Measurements from ENCODE around the gene SLC6A8.
"Not testable (repeated sequence)": the region's sequence is repeated elsewhere in the genome, so short reads cannot be mapped to it uniquely, and the experiment has no call there.

Gene SLC6A8

DNA sequence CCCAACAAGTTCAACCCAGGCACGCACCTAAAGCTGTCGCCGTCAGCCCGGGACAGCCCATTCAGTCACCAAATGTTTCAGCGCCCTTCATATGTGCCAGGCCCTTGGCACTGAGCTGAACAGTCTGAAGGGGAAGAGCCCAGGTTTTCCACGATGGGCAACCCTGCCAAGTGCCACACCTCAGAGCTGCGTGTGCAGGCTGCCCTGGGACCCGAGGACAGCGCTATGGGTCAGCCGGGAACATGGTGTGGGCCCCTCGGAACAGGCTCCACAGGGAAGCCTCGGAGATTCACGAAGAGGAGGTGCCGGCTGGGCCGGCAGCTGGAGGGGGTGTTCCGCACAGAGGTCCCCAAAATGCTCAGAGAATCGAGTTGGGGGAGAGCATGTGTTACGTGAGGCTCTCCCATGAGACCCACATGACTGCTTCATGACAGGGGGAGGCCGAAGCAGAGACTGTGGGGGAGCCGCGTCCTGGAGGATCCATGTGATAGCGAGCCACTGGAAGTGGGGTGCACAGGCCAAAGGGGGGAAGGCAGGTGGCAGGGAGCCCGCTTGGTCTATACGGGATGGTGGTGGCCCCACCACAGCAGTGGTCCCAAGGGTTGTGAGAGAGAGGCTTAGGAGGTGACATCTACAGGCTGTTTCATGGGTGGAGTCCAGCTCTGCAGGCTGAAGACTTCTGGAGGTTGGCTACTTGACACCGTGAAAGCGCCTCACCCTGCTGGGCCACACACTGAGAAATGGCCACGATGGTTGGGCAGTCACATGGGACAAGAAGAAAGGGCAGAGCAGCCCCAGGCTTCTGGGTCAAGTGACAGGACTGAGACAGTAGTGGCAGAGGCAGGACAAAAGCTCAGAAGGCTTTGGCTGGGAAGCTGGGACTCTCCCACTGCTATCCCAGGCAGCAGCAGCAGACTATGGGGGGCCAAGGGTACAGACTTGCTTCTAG lies 22.3 kb downstream of the SLC6A8 start:
- no peak for DNase-seq

DNA sequence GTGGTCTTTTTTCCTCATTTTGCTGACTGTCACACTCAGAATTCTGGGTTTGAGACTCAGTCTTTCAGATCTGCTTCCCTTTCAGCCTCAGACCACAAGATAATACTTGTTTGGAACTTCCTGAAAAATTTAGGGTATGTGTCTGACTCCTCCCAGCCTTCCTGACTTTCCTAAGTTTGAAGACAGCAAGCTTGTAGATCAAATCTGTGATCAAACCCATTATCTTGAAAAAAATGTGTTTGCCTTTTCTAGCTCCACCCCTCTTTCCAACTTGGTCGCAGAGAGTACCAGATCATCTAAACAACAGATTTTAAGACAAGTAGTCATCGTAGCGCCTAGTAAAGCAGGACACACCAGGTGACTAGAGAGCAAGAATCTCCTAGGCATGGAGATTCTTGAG lies 26.5 kb downstream of the SLC6A8 start:
- DNase-seq, result no peak

GRCh38 chrX:153717445-153717844 lies 29.7 kb downstream of the SLC6A8 start:
- no peak for DNase-seq

GRCh38 chrX:153719238-153719637 lies 31.5 kb downstream of the SLC6A8 start:
- no peak for DNase-seq

GRCh38 chrX:153719701-153720100 lies 32.0 kb downstream of the SLC6A8 start:
- DNase-seq, result no peak

GRCh38 chrX:153722704-153723350 lies 35.1 kb downstream of the SLC6A8 start:
- no peak for DNase-seq

DNA sequence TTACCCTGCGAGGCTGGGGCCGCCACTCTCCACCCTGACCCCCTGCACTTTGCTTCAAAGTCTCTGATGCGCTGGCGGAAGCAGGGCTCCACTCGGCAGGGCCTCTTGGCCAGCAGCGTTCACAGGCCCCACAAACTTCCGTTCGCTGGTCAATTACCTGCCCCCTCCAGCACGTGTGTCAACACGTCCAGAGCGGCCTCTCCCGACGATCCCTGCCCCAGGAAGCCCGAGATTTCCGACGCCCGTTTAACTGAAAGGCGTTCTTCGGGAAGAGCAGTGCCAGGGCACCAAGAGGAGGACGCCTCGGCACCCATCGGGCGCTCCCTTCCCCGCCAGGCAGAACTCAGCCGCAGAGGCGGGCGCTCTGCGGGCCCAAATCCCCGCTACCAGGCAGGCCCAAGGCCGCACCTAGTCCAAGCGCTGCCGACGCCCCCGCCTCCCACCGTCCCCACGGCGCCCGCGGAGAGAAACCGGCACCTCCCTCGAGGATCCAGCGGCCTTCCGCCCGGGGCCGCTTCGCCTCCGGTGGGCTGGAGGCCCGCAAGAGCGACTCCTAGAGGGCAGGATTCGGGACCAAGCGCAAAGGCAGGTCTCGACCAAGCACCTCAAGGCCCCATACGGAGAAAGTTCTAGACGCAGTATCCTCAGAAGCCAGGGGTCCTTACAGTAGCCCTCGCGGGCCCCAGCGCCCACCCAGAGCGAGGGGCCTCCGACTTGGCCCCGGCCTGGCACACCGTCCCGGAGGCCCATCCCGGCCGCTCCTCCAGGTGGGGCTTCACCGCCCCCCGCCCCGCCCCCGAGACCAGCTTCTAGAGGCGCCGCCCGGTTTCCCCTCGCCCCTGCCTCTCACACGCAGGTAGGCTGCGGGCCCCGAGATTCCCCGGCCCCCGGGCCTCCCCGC lies 35.9 kb downstream of the SLC6A8 start:
- DNase-seq, result peak; percentile 75

- DNase-seq, result peak; percentile 92
Measured at GRCh38 chrX:153724252-153725038, 36.7 kb downstream of the SLC6A8 start, which contains the start of the genes ABCD1 and BCAP31. Gene ABCD1, plus strand, starts transcription at chrX:153724856. Its CDS starts 411 bp downstream, at chrX:153725267. Gene BCAP31, minus strand, starts transcription at chrX:153724387. Its CDS starts 1,143 bp downstream, at chrX:153723244.

- DNase-seq, result peak; percentile 29
Measured at GRCh38 chrX:153725039-153725831, 37.5 kb downstream of the SLC6A8 start.

DNA sequence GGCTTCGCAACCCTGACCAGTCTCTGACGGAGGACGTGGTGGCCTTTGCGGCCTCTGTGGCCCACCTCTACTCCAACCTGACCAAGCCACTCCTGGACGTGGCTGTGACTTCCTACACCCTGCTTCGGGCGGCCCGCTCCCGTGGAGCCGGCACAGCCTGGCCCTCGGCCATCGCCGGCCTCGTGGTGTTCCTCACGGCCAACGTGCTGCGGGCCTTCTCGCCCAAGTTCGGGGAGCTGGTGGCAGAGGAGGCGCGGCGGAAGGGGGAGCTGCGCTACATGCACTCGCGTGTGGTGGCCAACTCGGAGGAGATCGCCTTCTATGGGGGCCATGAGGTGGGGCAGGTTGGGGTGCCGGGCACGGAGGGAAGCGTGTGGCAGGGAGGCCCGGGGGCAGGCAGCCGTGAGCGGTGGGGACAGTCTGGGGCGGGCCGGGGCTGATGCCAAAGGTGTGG lies 38.1 kb downstream of the SLC6A8 start:
- DNase-seq, result no peak

- peak; percentile 57 for DNase-seq
Measured at GRCh38 chrX:153726286-153727122, 38.8 kb downstream of the SLC6A8 start.

- DNase-seq, result no peak
Measured at GRCh38 chrX:153727123-153727931, 39.6 kb downstream of the SLC6A8 start.

DNA sequence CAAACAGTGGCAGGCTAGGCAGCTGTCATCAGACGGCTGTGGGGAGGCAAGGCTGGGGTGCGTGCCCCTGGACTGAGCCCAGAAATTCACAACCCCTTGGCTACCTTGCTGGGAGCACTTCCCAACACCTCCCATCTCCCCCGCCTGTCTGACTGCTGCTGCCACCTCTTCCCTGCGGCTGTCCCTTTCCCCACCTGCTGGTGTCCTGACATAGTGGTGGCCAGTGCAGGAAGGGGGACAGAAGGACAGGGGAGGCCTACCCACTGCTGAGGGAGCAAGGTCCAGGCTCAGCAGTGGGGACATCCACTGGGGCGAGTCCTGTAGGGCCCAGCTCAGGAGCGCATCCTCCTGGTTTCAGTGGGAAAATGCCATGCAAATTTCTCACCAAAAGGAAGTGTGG lies 40.4 kb downstream of the SLC6A8 start:
- no peak for DNase-seq

DNA sequence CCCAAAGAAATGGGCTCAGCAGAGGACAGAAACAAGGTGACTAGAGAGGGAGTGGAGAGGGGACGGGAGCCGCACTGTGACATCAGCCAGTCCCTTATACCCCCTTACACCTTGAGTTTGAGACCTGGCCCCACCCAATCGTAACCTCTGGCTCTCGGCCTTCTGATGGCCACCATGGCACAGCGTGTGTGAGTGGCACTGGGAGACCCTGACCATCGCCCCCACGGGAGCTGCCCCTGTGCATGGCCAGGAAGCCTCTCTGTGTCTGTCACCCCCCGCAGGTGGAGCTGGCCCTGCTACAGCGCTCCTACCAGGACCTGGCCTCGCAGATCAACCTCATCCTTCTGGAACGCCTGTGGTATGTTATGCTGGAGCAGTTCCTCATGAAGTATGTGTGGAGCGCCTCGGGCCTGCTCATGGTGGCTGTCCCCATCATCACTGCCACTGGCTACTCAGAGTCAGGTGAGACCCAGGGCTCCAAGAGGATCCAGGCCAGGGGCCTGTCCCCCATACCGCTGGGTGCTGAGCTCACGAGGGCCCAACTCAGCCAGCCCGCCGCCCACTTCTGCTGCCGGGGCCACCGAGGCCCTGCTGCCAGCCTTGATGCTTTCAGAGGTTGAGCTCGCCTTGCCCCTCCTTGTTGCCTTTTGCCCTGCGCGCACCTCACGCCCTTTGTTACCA lies 41.4 kb downstream of the SLC6A8 start:
- DNase-seq, result no peak

GRCh38 chrX:153730115-153730514 lies 42.4 kb downstream of the SLC6A8 start:
- not testable (repeated sequence) for DNase-seq

DNA sequence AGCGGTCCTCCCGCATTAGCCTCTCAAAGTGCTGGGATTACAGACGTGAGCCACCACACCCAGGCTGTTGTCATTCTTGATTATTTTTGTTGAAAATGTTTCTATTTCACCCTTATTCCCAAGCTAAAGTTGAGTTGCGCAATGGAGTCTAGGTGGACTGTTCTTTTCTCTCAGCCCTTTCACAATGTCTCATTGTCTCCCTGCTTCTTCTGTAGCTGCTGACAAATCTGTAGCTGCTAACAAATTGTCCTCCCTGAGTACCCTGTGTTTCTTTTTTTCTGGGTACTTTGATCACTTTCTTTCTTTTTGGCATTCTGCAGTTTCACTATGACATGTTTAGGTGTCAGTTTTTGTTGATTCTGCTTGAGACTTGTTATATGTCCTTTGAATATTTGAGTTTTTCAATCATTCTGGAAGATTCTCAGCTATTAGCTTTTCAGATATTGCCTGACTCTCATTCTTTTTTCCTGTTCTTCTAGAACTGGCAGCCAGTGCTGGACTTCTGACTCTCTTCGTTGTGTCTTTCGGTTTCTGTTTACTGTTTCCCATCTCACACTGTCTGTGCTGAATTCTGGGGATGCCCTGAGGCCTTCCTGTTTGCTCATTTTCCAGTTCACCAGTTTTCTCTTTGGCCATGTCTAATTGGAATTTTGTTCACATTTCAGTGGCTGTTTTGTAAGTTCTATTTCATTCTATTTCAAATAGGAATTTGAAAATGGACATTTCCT lies 43.6 kb downstream of the SLC6A8 start:
- no peak for DNase-seq

DNA sequence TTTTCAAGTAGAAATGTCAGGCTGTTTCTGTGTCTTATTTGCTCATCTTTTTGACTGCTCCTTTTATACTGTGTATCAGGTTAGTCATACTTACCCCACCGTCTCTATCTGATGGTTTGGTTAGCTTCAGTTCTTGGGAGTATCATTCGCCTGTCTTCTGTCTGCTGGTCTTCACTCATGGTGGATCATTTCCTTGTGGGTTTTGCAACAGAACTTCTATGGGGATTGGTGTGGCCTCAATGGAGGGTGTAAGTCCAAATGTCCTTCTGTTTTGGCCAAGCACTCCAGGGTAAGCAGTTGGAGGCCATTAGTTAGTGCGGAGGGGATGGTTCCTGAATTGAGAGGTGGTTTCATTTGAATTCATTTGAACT lies 44.1 kb downstream of the SLC6A8 start:
- DNase-seq, result no peak

DNA sequence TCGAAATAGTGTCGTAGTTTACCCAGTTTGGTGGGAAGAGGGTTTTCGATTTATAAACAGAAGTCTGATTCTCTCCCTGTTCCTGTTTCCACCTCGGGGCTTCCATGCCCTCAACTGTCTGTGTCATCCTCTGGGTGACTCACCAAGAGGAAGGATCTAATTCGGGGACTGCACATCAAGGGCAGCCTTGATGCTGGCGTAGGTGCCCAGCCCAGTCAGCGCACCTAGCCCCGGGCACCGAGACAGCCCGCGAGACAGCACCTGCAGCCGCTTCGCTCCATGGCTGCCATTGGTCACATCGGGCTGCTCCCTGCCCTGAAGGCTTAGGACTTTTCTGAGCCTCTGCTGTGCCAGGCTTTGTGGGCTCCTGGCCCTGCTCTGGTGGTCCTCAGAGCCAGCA lies 44.7 kb downstream of the SLC6A8 start:
- no peak for DNase-seq

Data from CD4-positive, alpha-beta T cell treated with Interleukin-17A for 4 hours (primary cell).